SK-N-DZ (cell line): ENCODE measurements around the gene ABLIM2.

Experiments used
- DNase-seq: peaks from one replicate; pipeline ENCODE4 v3.0.0-alpha.2; 2015; ENCODE audit warnings: low spot score

The ABLIM2 gene

GRCh38 chr4:8048856-8049676, 109.5 kb downstream of the ABLIM2 start:
- no peak for DNase-seq

- no peak for DNase-seq
Observed at GRCh38 chr4:8047837-8048678, 110.6 kb downstream of the ABLIM2 start.

- DNase-seq = no peak
Observed at GRCh38 chr4:8046925-8047541, 111.6 kb downstream of the ABLIM2 start.

- no peak for DNase-seq
Observed at GRCh38 chr4:8045909-8046308, 112.7 kb downstream of the ABLIM2 start.

- DNase-seq = peak; percentile 43
Observed at GRCh38 chr4:8044699-8045098, 113.9 kb downstream of the ABLIM2 start.

- DNase-seq = no peak
Observed at GRCh38 chr4:8044244-8044643, 114.4 kb downstream of the ABLIM2 start.

- no peak for DNase-seq
Observed at GRCh38 chr4:8043596-8043995, 115.0 kb downstream of the ABLIM2 start.

- DNase-seq = no peak
Observed at GRCh38 chr4:8041868-8042267, 116.7 kb downstream of the ABLIM2 start.

- DNase-seq = no peak
Observed at GRCh38 chr4:8041172-8041571, 117.4 kb downstream of the ABLIM2 start.

GRCh38 chr4:8040607-8041006, 118.0 kb downstream of the ABLIM2 start:
- DNase-seq = no peak

- DNase-seq = no peak
Observed at GRCh38 chr4:8039853-8040252, 118.8 kb downstream of the ABLIM2 start.

- DNase-seq = peak; percentile 81
Observed at GRCh38 chr4:8039290-8039689, 119.3 kb downstream of the ABLIM2 start.

- DNase-seq = no peak
Observed at GRCh38 chr4:8038719-8039251, 119.8 kb downstream of the ABLIM2 start.

GRCh38 chr4:8038083-8038482, 120.5 kb downstream of the ABLIM2 start:
- DNase-seq = no peak

- DNase-seq = no peak
Observed at GRCh38 chr4:8037150-8037769, 121.4 kb downstream of the ABLIM2 start.

GRCh38 chr4:8035371-8035780, 123.2 kb downstream of the ABLIM2 start:
- no peak for DNase-seq

- DNase-seq = no peak
Observed at GRCh38 chr4:8033829-8034528, 124.6 kb downstream of the ABLIM2 start.

- DNase-seq = no peak
Observed at GRCh38 chr4:8033067-8033755, 125.4 kb downstream of the ABLIM2 start.

GRCh38 chr4:8032381-8032780, 126.2 kb downstream of the ABLIM2 start:
- DNase-seq = no peak

GRCh38 chr4:8030121-8030781, 128.4 kb downstream of the ABLIM2 start:
- DNase-seq = no peak
